ENCODE measurements around the gene C10orf143.

The C10orf143 gene

GRCh38 chr10:130037169-130037661 is 73.4 kb downstream of the C10orf143 start:
- no peak overlapping the region for H2AFZ ChIP-seq
- no peak overlapping the region for H3K9ac ChIP-seq
- no peak overlapping the region for H3K27ac ChIP-seq
- no peaks in the 10 kb centered on the region for H3K36me3 ChIP-seq (ENCODE audit: control insufficient read depth, insufficient read depth, low read length)
- H3K4me3 ChIP-seq (ENCODE audit: low read depth, low read length) = no peak overlapping the region
- no peaks in the 10 kb centered on the region for H3K9me3 ChIP-seq (ENCODE audit: control insufficient read depth, low read length)
- TF ChIP-seq, protein P1, sequence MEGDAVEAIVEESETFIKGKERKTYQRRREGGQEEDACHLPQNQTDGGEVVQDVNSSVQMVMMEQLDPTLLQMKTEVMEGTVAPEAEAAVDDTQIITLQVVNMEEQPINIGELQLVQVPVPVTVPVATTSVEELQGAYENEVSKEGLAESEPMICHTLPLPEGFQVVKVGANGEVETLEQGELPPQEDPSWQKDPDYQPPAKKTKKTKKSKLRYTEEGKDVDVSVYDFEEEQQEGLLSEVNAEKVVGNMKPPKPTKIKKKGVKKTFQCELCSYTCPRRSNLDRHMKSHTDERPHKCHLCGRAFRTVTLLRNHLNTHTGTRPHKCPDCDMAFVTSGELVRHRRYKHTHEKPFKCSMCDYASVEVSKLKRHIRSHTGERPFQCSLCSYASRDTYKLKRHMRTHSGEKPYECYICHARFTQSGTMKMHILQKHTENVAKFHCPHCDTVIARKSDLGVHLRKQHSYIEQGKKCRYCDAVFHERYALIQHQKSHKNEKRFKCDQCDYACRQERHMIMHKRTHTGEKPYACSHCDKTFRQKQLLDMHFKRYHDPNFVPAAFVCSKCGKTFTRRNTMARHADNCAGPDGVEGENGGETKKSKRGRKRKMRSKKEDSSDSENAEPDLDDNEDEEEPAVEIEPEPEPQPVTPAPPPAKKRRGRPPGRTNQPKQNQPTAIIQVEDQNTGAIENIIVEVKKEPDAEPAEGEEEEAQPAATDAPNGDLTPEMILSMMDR (IDR thresholded peaks at IDR 0.05) = no peak
- H3K4me1 ChIP-seq = no peaks in the 10 kb centered on the region
- H3K27me3 ChIP-seq (ENCODE audit: control insufficient read depth, insufficient read depth, low read length) = no peaks in the 10 kb centered on the region
- H3K4me2 ChIP-seq (ENCODE audit: low read length) = no peak overlapping the region
- H3K79me2 ChIP-seq = no peaks in the 10 kb centered on the region

- Histone ChIP-seq H3K4me1 (no peaks in the 10 kb centered on the region), H3K27ac (no peak overlapping the region), H3K4me3 (ENCODE audit: low read depth, low read length) (no peak overlapping the region), H3K9ac (no peak overlapping the region), H2AFZ (no peak overlapping the region), H3K27me3 (ENCODE audit: control insufficient read depth, insufficient read depth, low read length) (no peaks in the 10 kb centered on the region), H3K9me3 (ENCODE audit: control insufficient read depth, low read length) (no peaks in the 10 kb centered on the region), H3K4me2 (ENCODE audit: low read length) (no peak overlapping the region), H3K79me2 (no peaks in the 10 kb centered on the region), H3K36me3 (ENCODE audit: control insufficient read depth, insufficient read depth, low read length) (no peaks in the 10 kb centered on the region)
- TF ChIP-seq, protein P1 (IDR thresholded peaks at IDR 0.05) = no peak
Measured at GRCh38 chr10:130036296-130037065, 74.1 kb downstream of the C10orf143 start.

GRCh38 chr10:130029209-130029608 is 81.4 kb downstream of the C10orf143 start:
- Histone ChIP-seq H3K79me2 (no peaks in the 10 kb centered on the region), H3K36me3 (ENCODE audit: control insufficient read depth, insufficient read depth, low read length) (no peaks in the 10 kb centered on the region), H3K27me3 (ENCODE audit: control insufficient read depth, insufficient read depth, low read length) (no peaks in the 10 kb centered on the region), H3K4me2 (ENCODE audit: low read length) (no peak overlapping the region), H3K4me1 (no peaks in the 10 kb centered on the region), H3K9ac (no peak overlapping the region), H3K4me3 (ENCODE audit: low read depth, low read length) (no peak overlapping the region), H2AFZ (no peak overlapping the region), H3K9me3 (ENCODE audit: control insufficient read depth, low read length) (no peaks in the 10 kb centered on the region), H3K27ac (no peak overlapping the region)
- TF ChIP-seq, protein P1 (IDR thresholded peaks at IDR 0.05) = no peak

GRCh38 chr10:130028465-130028819 is 82.2 kb downstream of the C10orf143 start:
- no peak overlapping the region for H3K9ac ChIP-seq
- H3K79me2 ChIP-seq = no peaks in the 10 kb centered on the region
- TF ChIP-seq, protein P1 (IDR thresholded peaks at IDR 0.05) = no peak
- no peaks in the 10 kb centered on the region for H3K4me1 ChIP-seq
- H3K27ac ChIP-seq = no peak overlapping the region
- no peak overlapping the region for H3K4me2 ChIP-seq (ENCODE audit: low read length)
- no peak overlapping the region for H3K4me3 ChIP-seq (ENCODE audit: low read depth, low read length)
- H2AFZ ChIP-seq = no peak overlapping the region
- no peaks in the 10 kb centered on the region for H3K9me3 ChIP-seq (ENCODE audit: control insufficient read depth, low read length)
- no peaks in the 10 kb centered on the region for H3K27me3 ChIP-seq (ENCODE audit: control insufficient read depth, insufficient read depth, low read length)
- no peaks in the 10 kb centered on the region for H3K36me3 ChIP-seq (ENCODE audit: control insufficient read depth, insufficient read depth, low read length)

All from parathyroid adenoma (tissue), 2 donors.